Natural killer cell (primary cell): ENCODE data around the gene PTPN7. TPM values are rescaled to one million over a fixed set of nuclear protein-coding genes. Genes with fewer than 3 reads are reported as not detected.
A peak's percentile ranks its signal among the peaks of the same experiment; 100 is the strongest.

Experiments used
- ATAC-seq, 3 donors: fragments of 150-1000 bp in 2 of 3; fragments of 200-7000 bp in 1 of 3; cut with Tn5 transposase; 1 replicate in 1 of 3; 2 replicates in 2 of 3; pipeline ENCODE4 v1.10.0; 2021; ENCODE audit warnings: mild to moderate bottlenecking in 2 of 3, moderate library complexity in 2 of 3
- DNase-seq, 2 donors: peaks; one replicate each; pipeline versions ENCODE4 v3.0.0 to v3.0.0-alpha.2; 2013 to 2021; ENCODE audit warnings: mixed read lengths in 1 of 2
- H3K27ac ChIP-seq: one replicate; pipeline ENCODE4 v1.5.1; 2013; ENCODE audit warnings: mild to moderate bottlenecking, low read length
- H3K27me3 ChIP-seq: one replicate; pipeline ENCODE4 v1.6.1; 2013; ENCODE audit warnings: low read length; ENCODE audit not compliant: control insufficient read depth, insufficient read depth
- H3K36me3 ChIP-seq: one replicate; pipeline ENCODE4 v1.6.1; 2013; ENCODE audit warnings: low read length; ENCODE audit not compliant: control insufficient read depth, insufficient read depth
- H3K4me1 ChIP-seq: one replicate; pipeline ENCODE4 v1.6.1; 2013; ENCODE audit warnings: low read length; ENCODE audit not compliant: control insufficient read depth, insufficient read depth
- H3K4me3 ChIP-seq: one replicate; pipeline ENCODE4 v1.5.1; 2013; ENCODE audit warnings: low read length
- H3K9me3 ChIP-seq: one replicate; pipeline ENCODE4 v1.6.1; 2013; ENCODE audit warnings: low read length; ENCODE audit not compliant: control insufficient read depth, insufficient read depth
- H3K27ac Mint-ChIP-seq, 2 donors: one replicate each; pipeline ENCODE4 v1.8.0; 2022; ENCODE audit warnings: mild to moderate bottlenecking in 2 of 2, mixed read lengths in 2 of 2, moderate library complexity in 1 of 2
- H3K27me3 Mint-ChIP-seq, 2 donors: one replicate each; pipeline ENCODE4 v1.8.0; 2022; ENCODE audit warnings: low read depth in 2 of 2, mixed read lengths in 2 of 2
- H3K36me3 Mint-ChIP-seq: one replicate; pipeline ENCODE4 v1.8.0; 2022; ENCODE audit warnings: mixed read lengths
- H3K4me1 Mint-ChIP-seq, 2 donors: one replicate each; pipeline ENCODE4 v1.8.0; 2022; ENCODE audit warnings: mixed read lengths in 2 of 2
- H3K4me3 Mint-ChIP-seq: one replicate; pipeline ENCODE4 v1.8.0; 2022; ENCODE audit warnings: mild to moderate bottlenecking, moderate library complexity, mixed read lengths
- H3K9me3 Mint-ChIP-seq, 2 donors: one replicate each; pipeline ENCODE4 v1.8.0; 2022; ENCODE audit warnings: mixed read lengths in 2 of 2
- CTCF ChIP-seq: fragments of 200-600 bp; IDR thresholded peaks from one replicate; pipeline ENCODE4 v1.8.0; 2022; ENCODE audit warnings: antibody characterized with exemption
- WGBS: methylation state at CpG from one replicate; pipeline ENCODE4 v1.1.7; 2013; ENCODE audit warnings: missing lambda C conversion rate; ENCODE audit not compliant: insufficient coverage; 5-methylcytosine and 5-hydroxymethylcytosine counted together
- intact Hi-C: fragments of 100-400 bp; cut with micrococcal nuclease; formaldehyde crosslinking; loops from one replicate; pipeline ENCODE4 v1.14.2; 2022
- total RNA-seq, 4 donors: library from RNA; stranded (reverse); fragments of 120-200 nt in 1 of 4; gene quantifications; one replicate each; pipeline versions ENCODE4 v1.2.3 to v1.2.4, GENCODE V29; 2013 to 2022

The PTPN7 gene
- total RNA-seq, 3 donors from 2014 or later (not counting 1 experiment from before 2014, with no cell fraction given) = 144 to 241 (median 196) TPM

DNA sequence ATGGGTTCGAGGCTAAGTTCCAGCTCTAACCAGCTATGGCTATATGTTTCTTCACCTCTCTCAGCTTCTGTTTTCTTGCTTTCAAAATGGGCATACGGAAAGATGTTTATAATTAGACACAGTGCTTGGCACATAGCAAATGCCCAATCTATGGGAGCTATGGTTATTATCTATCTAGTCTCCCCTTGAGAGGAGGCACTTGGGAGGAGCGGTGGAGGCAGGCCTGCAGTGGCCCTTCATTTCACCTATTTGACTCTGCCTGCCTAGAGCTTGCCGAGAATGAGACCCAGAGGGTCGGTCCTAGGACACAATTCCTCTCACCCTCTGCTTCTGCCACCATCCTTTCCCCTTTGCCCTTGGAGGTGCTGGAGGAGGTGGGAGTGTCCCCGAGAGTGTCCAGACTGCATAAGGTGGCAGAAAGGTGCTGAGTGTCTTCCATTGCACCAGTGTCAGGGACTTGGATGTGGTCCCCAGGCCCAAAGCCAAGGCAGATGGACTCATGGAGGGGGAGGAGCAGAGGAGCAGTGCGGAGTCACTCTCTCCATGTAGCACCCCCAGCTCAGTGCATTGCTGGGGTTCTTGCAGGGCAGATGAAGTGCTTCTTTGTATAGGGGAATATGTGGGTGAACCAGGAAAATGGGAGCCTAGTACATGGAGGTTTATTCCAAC lies 42.2 kb upstream of the PTPN7 start:
- Histone ChIP-seq H3K27me3 (no peaks in the 10 kb centered on the region), H3K4me1 (peaks cover 77% of the 10 kb centered on the region), H3K36me3 (no peaks in the 10 kb centered on the region), H3K27ac (peak overlapping the region; percentile 58), H3K4me3 (no peak overlapping the region), H3K9me3 (no peaks in the 10 kb centered on the region)
- DNase-seq (no peak), ATAC-seq (no peak)
- intact Hi-C loops = no loop called here
- H3K9me3 Mint-ChIP-seq = no peaks in the 10 kb centered on the region
- peak overlapping the region; percentile 43 for H3K4me3 Mint-ChIP-seq
- no peaks in the 10 kb centered on the region for H3K27me3 Mint-ChIP-seq
- no peak for TF ChIP-seq CTCF
- H3K4me1 Mint-ChIP-seq = peaks cover 29 to 54% of the 10 kb centered on the region in 2 donors
- H3K36me3 Mint-ChIP-seq = no peaks in the 10 kb centered on the region
- H3K27ac Mint-ChIP-seq = no peak overlapping the region
- WGBS = 94% methylated on average over 7 of the region's 7 CpGs

GRCh38 chr1:202201971-202202370 lies 41.6 kb upstream of the PTPN7 start:
- 61% methylated on average over 4 of the region's 4 CpGs for WGBS
- Histone ChIP-seq H3K9me3 (no peaks in the 10 kb centered on the region), H3K4me3 (no peak overlapping the region), H3K27ac (peak overlapping the region; percentile 58), H3K36me3 (no peaks in the 10 kb centered on the region), H3K4me1 (peaks cover 84% of the 10 kb centered on the region), H3K27me3 (no peaks in the 10 kb centered on the region)
- Mint-ChIP-seq H3K9me3 (no peaks in the 10 kb centered on the region), H3K27me3 (no peaks in the 10 kb centered on the region), H3K27ac (no peak overlapping the region), H3K36me3 (no peaks in the 10 kb centered on the region), H3K4me3 (peak overlapping the region; percentile 77), H3K4me1 (peaks cover 35 to 61% of the 10 kb centered on the region in 2 donors)
- intact Hi-C loops = no loop called here
- TF ChIP-seq CTCF = no peak
- no peak for DNase-seq
- ATAC-seq = no peak

DNA sequence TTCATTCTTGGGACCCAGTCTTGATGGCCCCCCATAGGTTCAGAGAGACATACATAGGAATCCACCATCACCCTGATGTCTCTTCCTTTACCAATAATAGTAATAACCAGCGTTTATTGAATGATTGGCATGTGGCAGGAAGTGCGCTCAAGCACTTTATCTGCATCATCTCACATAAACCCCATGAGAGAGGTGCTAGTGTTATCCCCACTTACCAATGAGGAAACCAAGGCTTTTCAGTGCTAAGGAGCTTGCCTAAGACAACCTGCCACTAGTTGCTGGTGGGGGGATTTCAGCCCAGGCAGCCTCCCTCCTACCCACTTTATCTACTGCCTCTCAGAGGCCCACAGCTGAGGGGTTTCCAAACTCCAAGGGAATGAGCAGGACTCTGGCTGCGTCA lies 40.9 kb upstream of the PTPN7 start:
- peak overlapping the region; percentile 79 for H3K27ac ChIP-seq
- H3K4me3 ChIP-seq = no peak overlapping the region
- H3K27me3 ChIP-seq = no peaks in the 10 kb centered on the region
- no peaks in the 10 kb centered on the region for H3K27me3 Mint-ChIP-seq
- H3K27ac Mint-ChIP-seq = no peak overlapping the region
- H3K9me3 Mint-ChIP-seq = no peaks in the 10 kb centered on the region
- ATAC-seq = peak; percentile 21 to 40 (median 33)
- no peak for TF ChIP-seq CTCF
- WGBS = 58% methylated on average over 3 of the region's 3 CpGs
- peak overlapping the region; percentile 77 for H3K4me3 Mint-ChIP-seq
- H3K36me3 ChIP-seq = no peaks in the 10 kb centered on the region
- H3K4me1 Mint-ChIP-seq = peaks cover 42 to 68% of the 10 kb centered on the region in 2 donors
- peak in 1 of 2 donors; percentile 64 for DNase-seq
- H3K9me3 ChIP-seq = no peaks in the 10 kb centered on the region
- intact Hi-C loops = no loop called here
- no peaks in the 10 kb centered on the region for H3K36me3 Mint-ChIP-seq
- H3K4me1 ChIP-seq = peaks cover 90% of the 10 kb centered on the region

DNA sequence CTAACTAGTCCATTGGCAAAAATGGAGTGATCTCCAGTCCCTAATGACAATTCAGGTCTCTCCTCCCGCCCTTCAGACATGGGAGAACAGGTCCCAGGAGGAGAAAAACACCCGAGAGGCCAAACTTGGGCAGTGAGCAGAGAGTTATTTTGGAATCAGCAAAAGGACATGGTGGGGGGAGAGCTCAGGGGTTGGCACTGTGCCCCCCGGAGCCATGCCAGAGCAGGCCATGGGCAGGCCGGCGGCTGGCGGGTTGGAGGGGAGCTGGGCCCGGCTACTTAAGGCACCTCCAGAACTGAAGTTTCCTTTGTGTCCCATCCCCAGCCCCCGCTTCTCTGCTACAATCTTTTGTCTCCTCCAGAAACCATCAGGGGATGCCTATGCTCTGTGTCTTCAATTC lies 40.3 kb upstream of the PTPN7 start:
- H3K27ac Mint-ChIP-seq = no peak overlapping the region
- intact Hi-C loops = no loop called here
- no peak overlapping the region for H3K4me3 ChIP-seq
- H3K27ac ChIP-seq = peak overlapping the region; percentile 79
- H3K36me3 Mint-ChIP-seq = no peaks in the 10 kb centered on the region
- peaks cover 48 to 74% of the 10 kb centered on the region in 2 donors for H3K4me1 Mint-ChIP-seq
- H3K27me3 Mint-ChIP-seq = no peaks in the 10 kb centered on the region
- no peak for DNase-seq
- peak overlapping the region; percentile 77 for H3K4me3 Mint-ChIP-seq
- H3K9me3 ChIP-seq = no peaks in the 10 kb centered on the region
- no peaks in the 10 kb centered on the region for H3K36me3 ChIP-seq
- WGBS = 98% methylated on average over 8 of the region's 8 CpGs
- no peak for TF ChIP-seq CTCF
- ATAC-seq = no peak
- peaks cover 88% of the 10 kb centered on the region for H3K4me1 ChIP-seq
- H3K9me3 Mint-ChIP-seq = no peaks in the 10 kb centered on the region
- H3K27me3 ChIP-seq = no peaks in the 10 kb centered on the region
